ENCODE results near the gene NAT8L.

The NAT8L gene

DNA sequence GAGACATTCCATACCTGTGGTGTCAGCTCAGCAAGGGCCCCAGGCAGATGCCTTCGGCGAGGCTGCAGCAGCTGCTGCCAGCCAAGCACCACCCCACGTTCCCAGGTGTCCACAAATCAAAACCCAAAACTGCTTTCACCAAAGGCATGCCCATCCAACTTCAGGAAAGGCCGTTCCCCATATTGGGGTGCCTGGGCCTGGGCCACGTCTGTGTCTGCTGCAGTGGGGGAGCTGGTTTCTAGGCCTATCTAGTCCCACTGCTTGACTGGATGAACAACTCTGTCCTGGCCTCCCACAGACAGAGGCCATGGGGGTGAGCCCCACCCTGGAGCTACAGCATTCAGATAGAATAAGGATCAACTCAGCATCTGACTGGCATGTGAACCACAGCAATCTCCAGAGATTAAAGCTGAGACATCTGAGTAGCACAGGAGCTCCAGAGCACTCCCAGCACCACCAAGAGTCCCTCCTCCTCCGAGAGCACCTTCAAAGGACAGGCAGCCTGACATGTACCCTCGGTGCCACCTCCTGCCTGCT lies 37.0 kb downstream of the NAT8L start:
- no peak for DNase-seq

DNA sequence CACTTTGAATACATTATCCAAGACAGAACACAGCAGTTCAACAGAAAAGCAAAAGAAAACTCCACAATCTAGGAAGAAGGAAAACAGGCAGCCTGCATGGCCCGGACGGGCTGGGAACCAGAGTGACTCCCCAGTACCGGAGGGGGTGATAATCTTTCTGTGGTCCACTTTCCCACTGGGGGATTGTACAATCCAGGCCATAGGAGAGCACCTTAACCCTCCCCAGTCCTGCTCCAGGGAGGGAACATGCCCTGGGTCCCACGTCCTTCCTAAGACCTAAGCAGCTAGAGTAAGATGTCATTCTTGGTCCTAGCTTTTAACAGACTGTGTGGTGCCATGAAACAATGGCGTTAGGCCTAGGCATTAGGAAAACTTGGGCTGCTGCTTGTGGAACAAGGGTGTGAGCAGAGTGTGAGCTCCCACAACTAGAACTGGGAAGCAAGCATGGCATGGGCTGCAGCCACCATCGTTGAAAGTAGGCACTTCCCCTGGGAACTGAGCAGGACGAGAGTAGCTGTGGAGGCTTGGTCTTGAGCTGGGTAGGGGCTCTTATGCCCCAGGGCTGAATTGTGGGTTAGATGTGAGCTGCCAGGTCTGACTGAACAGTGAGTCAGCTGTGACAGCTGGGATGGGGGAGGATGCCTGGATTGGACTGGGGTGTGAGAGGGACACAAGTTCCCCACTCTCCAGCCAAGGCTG lies 42.4 kb downstream of the NAT8L start:
- DNase-seq = no peak

- no peak for DNase-seq
Observed at GRCh38 chr4:2102045-2102883, 43.1 kb downstream of the NAT8L start.

DNA sequence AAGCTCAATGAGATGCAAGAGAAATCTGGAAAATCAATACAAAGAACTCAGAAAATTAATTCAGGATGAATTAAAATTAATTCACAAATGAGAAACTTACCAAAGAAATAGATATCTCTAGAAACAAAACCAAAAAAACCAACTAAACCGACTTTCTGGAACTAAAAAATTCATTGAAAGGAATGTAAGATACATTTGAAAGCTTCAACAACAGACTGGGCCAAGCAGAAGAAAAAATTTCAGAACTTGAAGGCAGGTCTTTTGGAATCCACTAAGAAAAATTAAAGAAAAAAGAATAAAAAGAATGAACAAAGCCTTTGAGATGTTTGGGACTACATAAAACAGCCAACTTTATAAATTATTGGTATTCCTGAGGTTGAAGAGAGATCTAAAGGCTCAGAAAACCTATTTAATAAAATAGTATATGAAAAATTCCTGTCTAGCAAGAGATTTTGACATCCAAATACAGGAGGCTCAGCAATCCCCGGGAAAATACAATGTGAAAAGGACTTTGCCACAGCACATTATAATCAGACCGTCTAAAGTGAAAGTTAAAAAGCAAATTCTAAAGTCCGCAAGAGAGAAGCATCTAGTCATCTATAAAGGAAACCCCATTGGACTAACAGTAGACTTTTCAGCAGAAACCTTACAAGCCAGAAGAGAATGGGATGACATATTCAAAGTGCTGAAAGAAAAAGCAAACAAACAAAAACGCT lies 44.2 kb downstream of the NAT8L start:
- DNase-seq = no peak

GRCh38 chr4:2103843-2104547 lies 44.9 kb downstream of the NAT8L start:
- DNase-seq = no peak

DNA sequence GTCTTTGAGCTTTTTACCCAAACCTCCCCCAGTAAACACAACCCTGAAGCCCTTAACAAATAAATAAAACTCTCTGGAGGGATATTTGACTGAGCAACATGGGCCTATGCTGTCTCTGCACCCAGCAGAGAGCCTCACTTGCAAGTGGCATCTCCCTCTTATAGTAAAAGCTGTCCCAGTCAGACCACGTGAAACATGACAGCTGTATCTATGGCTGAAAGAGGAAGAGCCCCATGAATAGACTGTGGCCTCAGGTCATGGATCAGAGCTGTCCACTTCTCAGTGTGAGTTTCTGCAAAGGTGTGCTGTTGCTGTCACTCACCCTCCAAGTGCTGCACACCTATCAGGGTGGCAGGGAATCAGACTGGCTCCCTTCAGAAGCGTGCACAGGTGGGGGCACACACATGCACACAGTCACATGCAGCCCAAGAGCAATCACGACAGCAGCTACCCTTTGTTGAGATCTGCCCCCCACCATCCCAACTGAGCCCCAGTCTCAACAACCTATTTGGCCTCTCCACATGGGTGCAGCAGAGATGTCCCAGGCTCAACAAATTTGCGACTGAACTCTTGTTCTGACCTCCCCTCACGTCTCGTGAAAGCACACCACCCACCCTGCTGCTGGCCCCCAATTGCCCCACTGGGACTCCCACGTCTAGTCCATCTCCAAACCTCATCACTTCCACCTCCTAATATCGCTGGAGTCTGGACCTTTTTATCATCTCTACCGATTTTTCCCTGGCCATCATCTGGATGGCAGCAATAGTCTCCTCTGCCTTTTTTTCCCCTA lies 45.6 kb downstream of the NAT8L start:
- DNase-seq = no peak

GRCh38 chr4:2105559-2105958 lies 46.4 kb downstream of the NAT8L start:
- DNase-seq = no peak

DNA sequence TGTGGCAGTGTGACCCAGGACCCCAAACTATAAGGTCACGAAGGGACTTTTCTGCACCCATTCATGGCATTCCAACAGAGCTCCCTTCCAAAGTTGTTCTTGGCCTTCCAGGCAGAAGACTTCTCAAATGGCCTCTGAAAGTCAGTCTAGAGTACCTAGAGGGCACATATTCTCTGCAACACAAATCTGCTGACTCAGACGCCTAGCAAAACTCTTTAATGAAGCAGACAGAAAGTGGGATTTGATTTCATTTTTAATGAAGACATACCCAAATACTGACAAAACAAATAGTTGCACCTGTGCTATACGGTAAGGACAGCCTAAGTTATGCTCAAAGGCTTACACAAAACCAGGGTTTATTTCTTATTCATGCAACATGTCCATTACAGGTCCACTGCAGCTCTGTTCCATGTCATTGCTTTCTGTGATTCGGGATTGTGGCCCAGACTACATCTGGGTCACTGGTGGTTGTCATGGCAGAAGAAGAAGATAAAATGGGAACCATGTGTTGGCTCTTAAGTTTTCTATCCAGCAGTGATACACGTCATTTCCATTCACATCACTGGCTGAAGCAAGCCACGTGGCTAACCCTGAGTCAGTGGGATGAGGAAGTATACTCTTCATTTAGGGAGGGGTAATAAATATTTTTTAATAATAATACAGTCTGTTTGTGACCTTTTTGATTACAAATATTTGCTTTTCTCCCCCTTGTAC lies 57.7 kb downstream of the NAT8L start:
- DNase-seq = no peak
